Nephron (organoid): ENCODE measurements around the gene GIPR.

Experiments
- H3K27ac Mint-ChIP-seq, 3 experiments: 2 replicates each; pipeline ENCODE4 v1.8.0; 2020; ENCODE audit warnings: mixed read lengths in 3 of 3, mild to moderate bottlenecking in 2 of 3, moderate library complexity in 1 of 3
- H3K27me3 Mint-ChIP-seq: 2 replicates; pipeline ENCODE4 v1.8.0; 2021; ENCODE audit warnings: low read depth, mild to moderate bottlenecking, moderate library complexity, mixed read lengths
- H3K36me3 Mint-ChIP-seq: 2 replicates; pipeline ENCODE4 v1.8.0; 2020; ENCODE audit warnings: low read depth, mixed read lengths
- H3K4me1 Mint-ChIP-seq: 2 replicates; pipeline ENCODE4 v1.8.0; 2020; ENCODE audit warnings: mixed read lengths
- H3K4me3 Mint-ChIP-seq, 3 experiments: 2 replicates each; pipeline ENCODE4 v1.8.0; 2020; ENCODE audit warnings: mild to moderate bottlenecking in 3 of 3, mixed read lengths in 3 of 3, moderate library complexity in 2 of 3
- H3K9me3 Mint-ChIP-seq: 2 replicates; pipeline ENCODE4 v1.8.0; 2020; ENCODE audit warnings: mixed read lengths
- CTCF ChIP-seq, 3 experiments: fragments of 200-600 bp; sonication (generic); IDR thresholded peaks; one replicate each; pipeline ENCODE4 v1.5.0; 2021; ENCODE audit warnings: antibody characterized with exemption in 3 of 3; ENCODE audit not compliant: unreplicated experiment in 3 of 3

GIPR gene

GRCh38 chr19:45692187-45693105, 24.4 kb downstream of the GIPR start, which contains the start of gene QPCTL:
Gene QPCTL, plus strand, starts transcription at chr19:45692666. Its CDS starts 38 bp downstream, at chr19:45692704.
- Mint-ChIP-seq H3K4me3 (peak within 1 kb of the TSS; percentile 91 to 96 (median 92)), H3K36me3 (peaks cover 23% of the 10 kb centered on the region), H3K27me3 (no peaks in the 10 kb centered on the region), H3K9me3 (no peaks in the 10 kb centered on the region), H3K4me1 (peaks cover 10% of the 10 kb centered on the region), H3K27ac (peak within 1 kb of the TSS; percentile 56 to 92 (median 90))
- TF ChIP-seq CTCF (IDR thresholded peaks at IDR 0.05; ENCODE audit: unreplicated experiment in 3 of 3) = no peak

- Mint-ChIP-seq H3K27ac (peak overlapping the region in 2 of 3 experiments; percentile 57 to 75), H3K27me3 (no peaks in the 10 kb centered on the region), H3K9me3 (no peaks in the 10 kb centered on the region), H3K4me3 (peak overlapping the region; percentile 91 to 96 (median 92)), H3K36me3 (peaks cover 22% of the 10 kb centered on the region), H3K4me1 (peaks cover 10% of the 10 kb centered on the region)
- peak; percentile 79 to 87 (median 83) for TF ChIP-seq CTCF (IDR thresholded peaks at IDR 0.05; ENCODE audit: unreplicated experiment in 3 of 3)
Observed at GRCh38 chr19:45693106-45693788, 25.2 kb downstream of the GIPR start.

- Mint-ChIP-seq H3K36me3 (peaks cover 18% of the 10 kb centered on the region), H3K27me3 (no peaks in the 10 kb centered on the region), H3K4me3 (no peak overlapping the region), H3K9me3 (no peaks in the 10 kb centered on the region), H3K4me1 (no peaks in the 10 kb centered on the region), H3K27ac (no peak overlapping the region)
- no peak for TF ChIP-seq CTCF (IDR thresholded peaks at IDR 0.05; ENCODE audit: unreplicated experiment in 3 of 3)
Observed at GRCh38 chr19:45701676-45702075, 33.7 kb downstream of the GIPR start.

GRCh38 chr19:45705115-45705514, 37.1 kb downstream of the GIPR start:
- no peak overlapping the region for H3K27ac Mint-ChIP-seq
- H3K36me3 Mint-ChIP-seq = peaks cover 13% of the 10 kb centered on the region
- no peaks in the 10 kb centered on the region for H3K9me3 Mint-ChIP-seq
- TF ChIP-seq CTCF (IDR thresholded peaks at IDR 0.05; ENCODE audit: unreplicated experiment in 3 of 3) = no peak
- H3K27me3 Mint-ChIP-seq = no peaks in the 10 kb centered on the region
- no peak overlapping the region for H3K4me3 Mint-ChIP-seq
- no peaks in the 10 kb centered on the region for H3K4me1 Mint-ChIP-seq

GRCh38 chr19:45705710-45706415, 37.8 kb downstream of the GIPR start:
- H3K9me3 Mint-ChIP-seq = no peaks in the 10 kb centered on the region
- H3K4me1 Mint-ChIP-seq = peaks cover 6% of the 10 kb centered on the region
- H3K27ac Mint-ChIP-seq = no peak overlapping the region
- TF ChIP-seq CTCF (IDR thresholded peaks at IDR 0.05; ENCODE audit: unreplicated experiment in 3 of 3) = no peak
- no peak overlapping the region for H3K4me3 Mint-ChIP-seq
- peaks cover 19% of the 10 kb centered on the region for H3K36me3 Mint-ChIP-seq
- no peaks in the 10 kb centered on the region for H3K27me3 Mint-ChIP-seq
